Motor neuron (in vitro differentiated cells): ENCODE data around the gene DRP2. TPM values are rescaled to one million over a fixed set of nuclear protein-coding genes. Genes with fewer than 3 reads are reported as not detected.
"Not testable (repeated sequence)": the region's sequence is repeated elsewhere in the genome, so short reads cannot be mapped to it uniquely, and the experiment has no call there.

Experiments
- ATAC-seq, 8 experiments: fragments of 200-7000 bp; cut with Tn5 transposase; replicated peaks in 6 of 8; 2 replicates each; pipeline ENCODE4 v1.8.0; 2021; ENCODE audit warnings: mild to moderate bottlenecking in 8 of 8, moderate library complexity in 8 of 8
- H3K27ac ChIP-seq, 2 donors: fragments of 250-450 bp; sonication (Bioruptor Pico); 2 replicates each; pipeline ENCODE4 v1.9.0; 2021; ENCODE audit warnings: antibody characterized with exemption in 2 of 2, mild to moderate bottlenecking in 2 of 2, moderate library complexity in 1 of 2
- H3K4me1 ChIP-seq, 2 donors: fragments of 250-450 bp; sonication (Bioruptor Pico); replicated peaks in 1 of 2; 2 replicates each; pipeline ENCODE4 v1.6.1; 2021; ENCODE audit warnings: antibody characterized with exemption in 2 of 2, mild to moderate bottlenecking in 2 of 2, moderate library complexity in 1 of 2
- H3K4me3 ChIP-seq, 5 donors: fragments of 250-450 bp; sonication (Bioruptor Pico); 2 replicates each; pipeline ENCODE4 v1.9.0; 2021; ENCODE audit warnings: antibody characterized with exemption in 5 of 5, mild to moderate bottlenecking in 5 of 5, moderate library complexity in 4 of 5
- WGBS, 10 experiments: fragments of 450-650 bp; shearing (Covaris generic); methylation state at CpG; one replicate each; pipeline ENCODE4 v1.0.0; 2022; 5-methylcytosine and 5-hydroxymethylcytosine counted together
- in situ Hi-C, 9 experiments: fragments of 400-800 bp; cut with MboI; loops; one replicate each; pipeline ENCODE4 v1.15.0; 2021; ENCODE audit warnings: low sequenced_read_pairs in 9 of 9, low pct_unique_long_range_greater_than_20kb in 2 of 9; ENCODE audit not compliant: unreplicated experiment in 9 of 9
- total RNA-seq, 8 experiments: library from RNA; unstranded; fragments of 300-600 nt; gene quantifications; 2 replicates each; pipeline versions ENCODE4 v1.2.3 to v1.2.4, GENCODE V29; 2022

Gene DRP2
- total RNA-seq, 8 experiments from 2014 or later, result 0.27 to 5.3 (median 1.9) TPM; not detected in 1

DNA sequence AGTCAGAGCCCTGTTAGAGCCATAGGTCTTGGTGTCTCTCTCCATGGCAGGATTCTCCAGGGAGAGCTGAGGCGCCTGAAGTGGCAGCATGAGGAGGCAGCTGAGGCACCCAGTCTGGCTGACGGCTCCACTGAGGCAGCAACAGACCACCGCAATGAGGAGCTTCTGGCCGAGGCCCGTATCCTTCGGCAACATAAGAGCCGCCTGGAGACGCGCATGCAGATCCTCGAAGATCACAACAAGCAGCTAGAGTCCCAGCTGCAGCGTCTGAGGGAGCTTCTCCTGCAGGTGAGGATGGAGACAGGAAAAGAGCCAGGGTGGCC lies 38.6 kb downstream of the DRP2 start:
- Histone ChIP-seq H3K27ac (no peak overlapping the region), H3K4me3 (no peak overlapping the region), H3K4me1 (no peaks in the 10 kb centered on the region)
- in situ Hi-C loops, result no loop called here
- no peak for ATAC-seq
- WGBS, 10 experiments, result no CpG with 5 or more reads among the region's 11 CpGs

DNA sequence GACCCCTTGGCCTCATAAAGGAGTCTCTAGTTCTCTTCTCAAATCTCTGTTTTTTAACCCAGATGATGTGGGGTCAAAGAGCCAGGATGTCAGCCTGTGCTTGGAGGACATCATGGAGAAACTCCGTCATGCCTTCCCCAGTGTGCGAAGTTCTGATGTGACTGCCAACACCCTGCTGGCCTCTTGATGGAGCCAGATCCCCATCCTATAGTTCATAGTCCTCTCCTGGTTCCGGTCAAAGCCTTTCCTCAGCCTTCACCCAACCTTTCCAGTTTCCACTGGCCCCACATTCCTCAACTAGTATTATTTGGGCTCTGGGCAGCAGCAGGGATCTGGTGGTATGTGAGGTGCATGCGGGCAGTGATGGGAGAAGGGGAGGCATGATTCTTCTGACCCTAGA lies 40.8 kb downstream of the DRP2 start:
- 43 to 55% methylated on average over 2 to 4 of the region's 4 CpGs; no CpG with 5 or more reads in 8 of the 10 experiments for WGBS, 10 experiments
- in situ Hi-C loops, result no loop called here
- Histone ChIP-seq H3K4me1 (no peaks in the 10 kb centered on the region), H3K27ac (no peak overlapping the region), H3K4me3 (no peak overlapping the region)
- ATAC-seq, result peak in 1 of 8 experiments; percentile 60

GRCh38 chrX:101262590-101262989 lies 43.0 kb downstream of the DRP2 start:
- no peak for ATAC-seq
- Histone ChIP-seq H3K27ac (no peak overlapping the region), H3K4me1 (no peaks in the 10 kb centered on the region), H3K4me3 (no peak overlapping the region)
- WGBS, 10 experiments, result no CpG with 5 or more reads among the region's 4 CpGs
- in situ Hi-C loops, result no loop called here

DNA sequence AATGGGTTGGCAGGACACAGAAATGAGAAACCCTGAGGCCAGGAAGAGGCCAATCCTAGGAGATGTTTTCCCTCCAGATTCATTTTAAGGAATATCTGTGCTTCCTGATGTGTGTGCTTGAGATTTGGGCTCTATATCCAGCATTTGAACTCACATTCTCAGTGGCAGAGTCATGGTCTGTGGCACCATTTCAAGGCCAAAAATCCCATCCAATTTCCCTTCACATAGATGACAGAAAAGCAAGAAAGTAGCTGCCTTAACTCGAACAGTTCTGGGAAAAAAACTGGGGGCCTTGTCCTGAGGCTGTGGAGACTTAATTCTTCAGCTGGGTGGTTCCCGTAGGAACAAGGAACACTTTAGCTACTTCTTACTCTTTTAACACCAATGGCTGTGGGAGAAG lies 44.2 kb downstream of the DRP2 start:
- 15 to 73% methylated on average over 2 of the region's 2 CpGs; no CpG with 5 or more reads in 8 of the 10 experiments for WGBS, 10 experiments
- in situ Hi-C loops, result no loop called here
- Histone ChIP-seq H3K27ac (no peak overlapping the region), H3K4me3 (no peak overlapping the region), H3K4me1 (no peaks in the 10 kb centered on the region)
- no peak for ATAC-seq

- peak in 4 of 8 experiments; percentile 26 to 53 (median 38) for ATAC-seq
- in situ Hi-C loops, result no loop called here
- Histone ChIP-seq H3K4me1 (no peaks in the 10 kb centered on the region), H3K4me3 (no peak overlapping the region), H3K27ac (no peak overlapping the region)
- 34% methylated on average over 4 of the region's 5 CpGs; no CpG with 5 or more reads in 9 of the 10 experiments for whole genome bisulfite sequencing, 10 experiments
Observed at GRCh38 chrX:101265869-101266428, 46.4 kb downstream of the DRP2 start.

- no peak overlapping the region for H3K27ac ChIP-seq
- H3K4me3 ChIP-seq, result no peak overlapping the region
- in situ Hi-C loops, result no loop called here
- ATAC-seq, result no peak
- H3K4me1 ChIP-seq, result no peaks in the 10 kb centered on the region
- WGBS, 10 experiments, result 51 to 100% (median 81%) methylated on average over 2 to 4 of the region's 6 CpGs; no CpG with 5 or more reads in 6 of the 10 experiments
Observed at GRCh38 chrX:101274198-101274597, 54.6 kb downstream of the DRP2 start.

DNA sequence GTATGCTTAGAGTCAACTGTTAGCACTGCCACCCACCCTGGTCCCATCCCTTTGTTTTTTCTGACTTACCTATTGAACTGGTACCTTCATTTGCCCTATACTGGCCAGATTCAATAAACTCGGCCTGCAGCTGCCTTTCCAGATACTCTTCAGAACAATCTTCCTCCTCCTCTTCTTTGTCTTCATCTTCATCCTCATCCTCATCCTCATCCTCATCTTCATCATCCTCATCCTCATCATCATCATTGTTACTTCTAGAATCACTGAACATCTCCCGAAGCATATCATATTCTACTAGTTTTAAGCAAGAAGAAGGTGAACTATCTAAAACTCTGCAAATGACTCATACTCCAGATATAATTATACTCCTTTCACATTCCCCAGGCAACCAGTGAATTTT lies 56.7 kb downstream of the DRP2 start:
- Histone ChIP-seq H3K4me3 (no peak overlapping the region), H3K27ac (no peak overlapping the region), H3K4me1 (no peaks in the 10 kb centered on the region)
- WGBS, 10 experiments, result 0 to 100% (median 70%) methylated on average over 1 to 2 of the region's 2 CpGs; no CpG with 5 or more reads in 3 of the 10 experiments
- no peak for ATAC-seq
- in situ Hi-C loops, result loop anchor here in 1 of 9 experiments (25.0 kb wide), 1 partner anchor 589 kb away; no protein-coding TSS in a partner anchor

GRCh38 chrX:101287402-101287801 lies 67.8 kb downstream of the DRP2 start:
- no peak overlapping the region for H3K4me3 ChIP-seq
- peak in 2 of 8 experiments; percentile 27 to 51 for ATAC-seq
- no peaks in the 10 kb centered on the region for H3K4me1 ChIP-seq
- in situ Hi-C loops, result loop anchor here in 1 of 9 experiments (25.0 kb wide), 1 partner anchor 600 kb away; no protein-coding TSS in a partner anchor
- WGBS, 10 experiments, result 0 to 22% (median 0%) methylated on average over 1 to 2 of the region's 2 CpGs; no CpG with 5 or more reads in 5 of the 10 experiments
- H3K27ac ChIP-seq, result no peak overlapping the region

DNA sequence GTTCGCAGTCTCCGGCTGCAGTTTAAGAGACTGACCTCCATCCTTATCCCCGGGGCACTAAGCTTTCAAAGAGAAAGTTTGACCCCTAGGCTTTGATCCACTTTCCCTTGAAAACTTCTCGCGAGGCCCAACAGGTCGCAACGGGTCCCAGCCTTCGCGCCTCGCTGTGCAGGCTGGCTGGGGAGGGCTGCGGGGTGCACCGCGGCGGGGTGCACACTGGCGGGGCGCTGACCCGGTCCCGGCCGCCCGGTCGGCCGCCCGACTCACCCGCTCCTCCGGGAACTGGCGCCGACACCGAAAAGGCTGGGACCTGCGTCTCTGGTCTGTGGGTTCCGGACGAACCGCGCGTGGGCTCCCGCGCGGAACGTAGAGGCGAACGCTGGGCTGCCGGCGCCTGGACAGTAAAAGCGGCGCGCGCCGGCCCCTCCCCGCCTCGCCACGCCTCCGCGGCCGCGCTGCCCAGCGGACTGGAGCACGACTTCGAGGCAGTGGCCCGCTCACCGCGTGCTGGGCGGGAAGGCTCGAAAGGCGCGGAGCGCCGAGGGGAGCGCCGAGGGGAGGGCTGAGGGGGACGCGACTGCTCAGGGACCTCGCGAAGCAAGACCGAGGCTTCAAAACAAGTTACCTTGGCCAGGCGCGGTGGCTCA lies 71.5 kb downstream of the DRP2 start, which contains the start of gene TAF7L:
TSS of gene TAF7L (minus strand) at position 378 of the 647 bp plus-strand sequence. CDS start 3,791 bp downstream, outside the sequence.
- WGBS, 10 experiments, result 40 to 72% methylated on average over 2 to 5 of the region's 75 CpGs; no CpG with 5 or more reads in 8 of the 10 experiments
- H3K4me1 ChIP-seq, result no peaks in the 10 kb centered on the region
- in situ Hi-C loops, result loop anchor here in 1 of 9 experiments (25.0 kb wide), 1 partner anchor 604 kb away; no protein-coding TSS in a partner anchor
- ATAC-seq, result peak in 2 of 8 experiments; percentile 40 to 72
- no peak within 1 kb of the TSS for H3K27ac ChIP-seq
- no peak within 1 kb of the TSS for H3K4me3 ChIP-seq

DNA sequence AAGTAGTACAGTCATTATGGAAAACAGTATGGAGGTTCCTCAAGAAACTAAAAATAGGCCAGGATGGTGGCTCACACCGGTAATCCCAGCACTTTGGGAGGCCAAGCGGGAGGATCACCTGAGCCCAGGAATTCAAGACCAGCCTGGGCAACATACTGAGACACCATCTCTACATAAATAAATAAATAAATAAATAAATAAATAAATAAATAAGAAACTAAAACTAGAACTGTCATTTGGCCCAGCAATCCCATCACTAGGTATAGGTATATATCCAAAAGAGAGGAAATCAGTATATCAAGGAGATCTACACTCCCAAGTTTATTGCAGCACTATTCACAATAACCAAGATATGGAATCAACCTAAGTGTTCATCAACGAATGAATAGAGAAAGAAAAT lies 76.0 kb downstream of the DRP2 start:
- in situ Hi-C loops, result loop anchor here in 1 of 9 experiments (25.0 kb wide), 1 partner anchor 608 kb away; no protein-coding TSS in a partner anchor
- H3K27ac ChIP-seq, ATAC-seq, H3K4me1 ChIP-seq, H3K4me3 ChIP-seq: not testable (repeated sequence)
- WGBS, 10 experiments, result 70 to 100% (median 100%) methylated on average over 1 to 3 of the region's 3 CpGs; no CpG with 5 or more reads in 5 of the 10 experiments

DNA sequence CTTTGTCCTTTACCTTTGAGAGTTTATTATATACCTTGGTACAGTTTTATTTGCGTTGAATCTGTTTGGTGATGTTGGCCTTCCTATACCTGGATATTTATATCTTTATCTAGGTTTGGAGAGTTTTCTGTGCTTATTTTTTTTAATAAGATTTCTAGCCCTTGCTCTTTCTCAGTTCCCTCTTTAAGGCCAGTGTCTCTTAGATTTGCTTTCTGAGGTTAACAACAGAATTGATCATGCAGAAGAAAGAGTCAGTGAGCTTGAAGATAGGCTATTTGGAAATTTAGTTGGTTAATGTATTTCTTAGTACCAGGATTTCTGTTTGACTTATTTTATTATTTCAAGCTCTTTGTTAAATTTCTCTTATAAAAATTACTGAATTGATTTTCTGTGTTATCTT lies 84.2 kb downstream of the DRP2 start:
- H3K4me1 ChIP-seq, result no peaks in the 10 kb centered on the region
- WGBS, 10 experiments, result 17 to 100% (median 73%) methylated on average over 1 of the region's 1 CpG; no CpG with 5 or more reads in 6 of the 10 experiments
- in situ Hi-C loops, result no loop called here

More for the DNA sequence above, 84.2 kb downstream of the DRP2 start:
- no peak overlapping the region for H3K4me3 ChIP-seq
- no peak for ATAC-seq
- H3K27ac ChIP-seq, result no peak overlapping the region
